GM12875 (cell line): ENCODE data around the gene SLC25A36.
A peak's percentile ranks its signal among the peaks of the same experiment; 100 is the strongest.
"Not testable (repeated sequence)": the region's sequence is repeated elsewhere in the genome, so short reads cannot be mapped to it uniquely, and the experiment has no call there.

Source experiments
- H3K4me3 ChIP-seq: one replicate; pipeline ENCODE4 v1.5.1; 2011; ENCODE audit warnings: low read depth, low read length, control low read depth
- TF ChIP-seq, protein P1 (sequence below): IDR thresholded peaks from 2 replicates; pipeline ENCODE4 v1.5.1; 2011; ENCODE audit warnings: low read depth, mild to moderate bottlenecking, control low read depth, inconsistent platforms, low read length, moderate library complexity, borderline replicate concordance; ENCODE audit not compliant: insufficient read depth

The SLC25A36 gene

DNA sequence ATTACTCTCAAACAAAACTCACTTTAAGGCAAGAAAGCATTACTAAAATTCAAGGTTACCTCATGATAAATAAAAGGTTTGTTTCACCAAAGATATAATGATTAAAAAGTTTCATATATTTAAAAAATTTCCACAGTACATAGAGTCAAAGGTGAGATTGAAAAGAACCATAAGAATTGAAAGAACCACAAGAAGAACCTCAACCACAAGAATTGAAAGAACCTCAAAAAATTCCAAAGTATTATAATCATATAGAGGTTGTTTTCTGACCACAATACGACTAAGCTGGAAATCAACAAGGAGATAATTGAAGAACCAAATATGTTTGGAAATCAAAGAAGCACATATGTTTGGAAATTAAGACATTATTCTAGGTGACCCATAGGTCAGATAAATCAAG lies 52.7 kb downstream of the SLC25A36 start:
- H3K4me3 ChIP-seq: no peak overlapping the region
- TF ChIP-seq, protein P1, sequence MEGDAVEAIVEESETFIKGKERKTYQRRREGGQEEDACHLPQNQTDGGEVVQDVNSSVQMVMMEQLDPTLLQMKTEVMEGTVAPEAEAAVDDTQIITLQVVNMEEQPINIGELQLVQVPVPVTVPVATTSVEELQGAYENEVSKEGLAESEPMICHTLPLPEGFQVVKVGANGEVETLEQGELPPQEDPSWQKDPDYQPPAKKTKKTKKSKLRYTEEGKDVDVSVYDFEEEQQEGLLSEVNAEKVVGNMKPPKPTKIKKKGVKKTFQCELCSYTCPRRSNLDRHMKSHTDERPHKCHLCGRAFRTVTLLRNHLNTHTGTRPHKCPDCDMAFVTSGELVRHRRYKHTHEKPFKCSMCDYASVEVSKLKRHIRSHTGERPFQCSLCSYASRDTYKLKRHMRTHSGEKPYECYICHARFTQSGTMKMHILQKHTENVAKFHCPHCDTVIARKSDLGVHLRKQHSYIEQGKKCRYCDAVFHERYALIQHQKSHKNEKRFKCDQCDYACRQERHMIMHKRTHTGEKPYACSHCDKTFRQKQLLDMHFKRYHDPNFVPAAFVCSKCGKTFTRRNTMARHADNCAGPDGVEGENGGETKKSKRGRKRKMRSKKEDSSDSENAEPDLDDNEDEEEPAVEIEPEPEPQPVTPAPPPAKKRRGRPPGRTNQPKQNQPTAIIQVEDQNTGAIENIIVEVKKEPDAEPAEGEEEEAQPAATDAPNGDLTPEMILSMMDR: no peak

- not testable (repeated sequence) for H3K4me3 ChIP-seq
Observed at GRCh38 chr3:140994861-140995260, 53.2 kb downstream of the SLC25A36 start.

GRCh38 chr3:140995881-140996280 lies 54.2 kb downstream of the SLC25A36 start:
- TF ChIP-seq, protein P1: no peak
- no peak overlapping the region for H3K4me3 ChIP-seq

GRCh38 chr3:141000027-141000663 lies 58.5 kb downstream of the SLC25A36 start:
- H3K4me3 ChIP-seq: no peak overlapping the region
- TF ChIP-seq, protein P1: peak; percentile 77

GRCh38 chr3:141000686-141001085 lies 59.0 kb downstream of the SLC25A36 start:
- TF ChIP-seq, protein P1: no peak
- H3K4me3 ChIP-seq: no peak overlapping the region

DNA sequence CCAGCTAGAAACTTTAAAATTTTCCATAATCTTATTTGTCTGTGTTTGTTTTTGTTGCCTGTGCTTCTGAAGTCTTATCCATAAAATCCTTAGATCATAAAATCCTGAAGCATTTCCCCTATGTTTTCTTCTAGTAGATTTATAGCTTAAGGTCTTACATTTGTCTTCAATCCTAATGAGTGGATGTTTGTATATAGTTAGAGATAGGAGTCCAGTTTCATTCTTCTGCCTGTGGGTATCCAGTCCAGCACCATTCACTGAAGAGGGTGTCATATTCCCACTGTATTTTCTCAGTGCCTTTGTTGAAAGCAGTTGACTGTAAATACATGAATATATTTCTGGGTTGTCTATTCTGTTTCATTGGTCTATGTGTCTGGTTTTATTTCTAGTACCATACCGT lies 64.7 kb downstream of the SLC25A36 start:
- H3K4me3 ChIP-seq: no peak overlapping the region

DNA sequence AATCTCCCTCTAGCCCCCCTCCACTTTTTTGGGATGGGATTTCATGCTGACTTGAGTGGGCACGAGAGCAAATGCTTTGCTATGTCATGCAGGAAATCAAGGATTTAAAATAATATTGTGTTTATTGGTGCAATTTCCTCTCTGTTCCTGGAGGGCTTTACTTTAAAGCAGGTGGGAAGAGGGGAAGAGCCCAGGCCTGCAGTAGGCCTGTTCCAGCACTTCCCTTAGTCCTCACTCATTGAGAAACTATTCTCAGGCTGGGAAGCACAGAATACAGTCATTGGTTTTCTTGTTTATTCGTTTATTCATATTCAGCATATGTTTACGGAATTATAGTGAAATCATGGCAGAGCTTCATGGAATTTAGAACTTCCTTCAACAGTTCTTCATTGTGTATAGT lies 67.9 kb downstream of the SLC25A36 start:
- no peak overlapping the region for H3K4me3 ChIP-seq
- TF ChIP-seq, protein P1: no peak

More for the DNA sequence above, 64.7 kb downstream of the SLC25A36 start:
- TF ChIP-seq, protein P1: no peak
